Kidney glomerular epithelial cell (primary cell): Measurements from ENCODE around the gene PLXDC2.
"Not testable (repeated sequence)": the region's sequence is repeated elsewhere in the genome, so short reads cannot be mapped to it uniquely, and the experiment has no call there.

Experiments used
- DNase-seq: peaks from one replicate; lab custom pipeline; 2025; lab: John Stamatoyannopoulos, UW

PLXDC2 gene

DNA sequence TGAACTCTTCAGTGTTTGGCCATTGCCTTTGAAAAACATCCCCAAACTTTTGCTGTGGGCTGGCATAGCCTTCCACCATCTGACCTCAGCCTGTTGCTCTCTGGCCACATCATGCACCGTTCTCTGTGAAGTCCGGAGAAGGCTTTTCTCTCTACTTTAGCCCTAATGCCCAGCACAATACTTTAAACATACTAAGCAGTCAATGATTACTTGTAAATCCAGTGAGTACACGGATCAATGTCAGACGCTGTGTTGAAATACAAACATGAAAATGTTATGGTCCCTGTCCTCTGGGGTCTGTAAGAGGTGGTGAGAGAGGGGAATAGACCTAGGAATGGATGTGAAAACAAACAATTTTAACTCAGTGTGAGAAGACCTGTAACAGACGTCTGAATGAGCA lies 297.9 kb downstream of the PLXDC2 start:
- DNase-seq = no peak

DNA sequence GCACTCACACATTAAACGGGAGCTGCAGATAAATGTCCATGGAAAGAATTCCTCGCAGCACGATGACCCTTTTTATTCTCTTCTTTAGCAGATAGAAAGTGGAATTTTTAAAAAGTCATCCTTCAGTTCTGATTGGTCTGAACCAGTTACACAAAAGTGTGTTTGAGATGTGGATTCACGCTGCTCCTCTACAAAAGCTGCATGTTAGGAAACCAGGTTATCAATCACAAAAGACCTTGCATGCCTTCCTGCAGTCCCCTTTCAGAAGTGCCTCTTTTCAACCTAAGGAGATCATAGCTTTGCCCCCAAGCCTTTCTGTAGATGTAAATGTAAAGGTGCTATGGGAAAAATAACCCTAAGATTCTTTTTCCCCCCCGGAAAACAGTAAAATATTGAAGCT lies 299.7 kb downstream of the PLXDC2 start:
- no peak for DNase-seq

DNA sequence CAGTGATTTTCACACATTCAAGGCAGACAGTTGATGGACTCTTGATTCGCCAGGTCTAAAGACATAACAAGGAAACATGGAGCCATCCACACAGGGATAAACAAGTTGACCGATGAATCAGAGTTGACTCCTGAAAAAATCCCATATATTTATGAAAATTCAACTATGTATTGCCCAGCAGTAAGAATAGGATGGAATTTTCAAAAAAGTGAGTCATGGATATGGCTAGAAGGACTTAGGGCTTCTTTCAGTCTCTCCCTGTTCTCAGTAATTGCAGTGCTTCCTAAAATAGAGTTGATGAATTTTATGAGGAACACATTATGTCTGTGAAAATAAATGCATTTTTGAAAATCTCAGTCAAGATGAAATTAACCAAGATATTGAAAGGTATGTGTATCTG lies 301.2 kb downstream of the PLXDC2 start:
- DNase-seq = no peak

DNA sequence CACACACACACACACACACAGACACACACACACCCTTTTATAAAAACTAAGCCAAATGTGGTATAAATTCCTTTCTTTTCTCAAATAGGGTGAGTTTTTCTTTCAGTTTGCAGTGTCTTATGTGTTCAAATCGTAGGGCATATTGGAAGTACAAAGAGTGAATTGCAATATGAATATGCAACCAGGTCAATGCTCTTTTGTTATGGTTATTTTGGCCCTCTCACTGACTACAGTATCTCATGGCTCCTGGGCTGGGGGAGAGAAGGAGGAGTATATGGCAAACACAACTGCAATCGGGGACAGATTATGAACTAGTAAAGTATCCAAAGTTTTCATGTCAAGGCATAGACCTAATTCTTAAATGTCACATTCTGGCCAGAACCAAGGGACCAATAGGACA lies 301.9 kb downstream of the PLXDC2 start:
- DNase-seq = no peak

DNA sequence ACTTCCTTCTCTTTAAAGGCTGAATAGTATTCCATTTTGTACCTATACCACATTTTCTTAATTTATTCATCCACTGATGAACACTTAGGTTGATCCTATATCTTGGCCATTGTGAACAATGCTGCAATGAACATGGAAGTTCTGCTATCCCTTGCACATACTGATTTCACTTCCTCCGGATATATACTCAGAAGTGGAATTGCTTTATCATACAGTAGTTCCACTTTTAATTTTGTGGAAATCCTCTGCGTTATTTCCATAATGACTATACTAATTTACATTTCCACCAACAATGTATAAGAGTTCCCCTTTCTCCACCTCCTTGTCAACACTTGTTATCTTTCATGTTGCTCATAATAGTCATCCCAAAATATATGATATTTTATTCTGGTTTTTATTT lies 312.6 kb downstream of the PLXDC2 start:
- DNase-seq = no peak

DNA sequence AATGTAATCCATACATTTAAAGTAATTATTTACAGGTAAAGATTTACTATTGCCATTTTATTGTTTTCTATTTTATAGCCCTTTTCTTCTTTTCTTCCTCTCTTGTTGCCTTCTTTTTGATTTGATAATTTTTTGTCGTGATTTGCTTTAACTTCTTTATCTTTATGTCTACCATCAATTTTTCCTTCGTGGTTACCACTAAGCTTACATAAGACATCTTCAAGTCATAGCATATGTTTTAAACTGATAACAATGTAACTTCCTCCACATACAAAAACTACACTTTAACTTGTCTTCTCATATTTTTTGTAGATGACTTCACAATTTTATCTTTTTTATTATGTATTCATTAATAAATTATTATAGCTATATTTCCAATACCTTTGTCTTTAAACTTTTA lies 316.6 kb downstream of the PLXDC2 start:
- no peak for DNase-seq

DNA sequence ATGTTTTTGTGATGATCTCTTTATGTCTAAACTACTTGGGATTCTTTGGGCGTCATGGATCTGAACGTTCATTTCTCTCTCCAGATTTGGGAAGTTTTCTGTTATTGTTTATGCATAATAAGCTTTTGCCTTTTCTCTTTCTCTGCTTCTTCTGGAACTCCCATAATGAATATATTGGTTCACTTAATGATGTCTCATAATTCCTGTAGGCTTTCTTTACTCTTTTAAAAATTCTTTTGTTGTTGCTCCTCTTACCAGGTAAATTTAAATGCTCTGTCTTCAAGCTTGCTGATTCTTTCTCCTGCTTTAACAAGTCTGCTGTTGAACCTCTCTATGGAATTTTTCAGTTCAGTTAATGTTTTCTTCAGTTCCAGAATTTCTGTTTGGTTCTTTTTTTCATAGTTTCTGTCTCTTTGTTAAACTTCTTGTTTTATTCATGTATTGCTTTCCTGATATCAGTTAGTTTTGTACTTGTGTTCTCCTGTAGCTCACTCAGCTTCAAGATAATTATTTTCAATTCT lies 317.5 kb downstream of the PLXDC2 start:
- DNase-seq = no peak

DNA sequence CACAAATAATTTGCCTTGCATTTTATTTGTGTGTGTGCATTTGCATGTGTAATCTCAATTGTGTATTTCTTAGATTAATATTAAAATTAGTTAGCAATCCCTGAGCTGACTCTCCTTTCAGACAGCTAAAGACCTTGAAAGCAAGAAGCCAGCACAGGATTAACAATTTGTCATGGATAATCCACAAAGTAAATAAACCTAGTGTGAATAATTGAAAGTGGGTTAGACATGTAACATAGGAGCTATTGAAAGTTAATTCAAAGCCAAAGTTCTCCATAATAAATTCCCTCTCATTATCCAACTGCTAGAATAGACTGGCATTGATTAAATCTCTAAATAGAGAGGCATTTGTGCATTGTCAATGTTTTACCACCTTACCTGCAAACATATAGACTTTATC lies 326.1 kb downstream of the PLXDC2 start:
- DNase-seq = no peak

DNA sequence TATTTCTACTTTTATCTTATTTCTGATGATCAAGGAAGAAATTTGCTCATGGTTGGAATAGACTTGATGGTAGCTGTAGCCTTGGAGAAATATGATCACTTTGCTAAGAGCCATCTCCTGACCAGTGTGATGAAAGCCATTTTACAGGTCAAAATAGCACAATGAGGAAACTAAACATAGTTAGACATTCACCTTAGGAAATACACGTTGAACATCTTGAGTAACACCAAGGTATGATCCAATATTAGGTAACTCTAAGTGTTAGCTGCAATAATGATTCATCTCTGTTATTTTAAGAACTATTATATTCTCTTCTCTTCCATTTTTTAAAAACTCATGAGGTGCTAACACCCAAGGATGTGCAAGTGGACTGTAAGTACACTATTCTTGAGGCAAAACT lies 328.0 kb downstream of the PLXDC2 start:
- no peak for DNase-seq

DNA sequence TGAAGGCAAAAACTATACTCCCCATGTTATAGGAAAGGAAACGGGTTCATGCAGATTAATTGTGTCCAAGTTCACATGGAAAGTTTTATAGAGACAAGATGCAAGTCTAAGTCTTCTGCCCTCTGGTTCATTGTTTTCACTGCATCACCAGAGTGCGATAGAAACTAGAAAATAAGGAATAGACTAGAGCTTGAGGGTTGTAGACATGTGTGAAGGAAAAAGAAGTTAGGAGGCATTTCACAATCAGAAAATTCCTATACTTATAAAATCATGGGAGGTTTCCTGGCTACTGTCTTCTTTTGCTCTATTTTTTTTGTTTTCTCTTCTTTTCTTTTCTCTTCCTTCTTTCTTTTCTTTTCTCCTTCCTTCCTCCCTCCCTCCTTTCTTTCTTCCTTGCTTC lies 329.8 kb downstream of the PLXDC2 start:
- DNase-seq = no peak

DNA sequence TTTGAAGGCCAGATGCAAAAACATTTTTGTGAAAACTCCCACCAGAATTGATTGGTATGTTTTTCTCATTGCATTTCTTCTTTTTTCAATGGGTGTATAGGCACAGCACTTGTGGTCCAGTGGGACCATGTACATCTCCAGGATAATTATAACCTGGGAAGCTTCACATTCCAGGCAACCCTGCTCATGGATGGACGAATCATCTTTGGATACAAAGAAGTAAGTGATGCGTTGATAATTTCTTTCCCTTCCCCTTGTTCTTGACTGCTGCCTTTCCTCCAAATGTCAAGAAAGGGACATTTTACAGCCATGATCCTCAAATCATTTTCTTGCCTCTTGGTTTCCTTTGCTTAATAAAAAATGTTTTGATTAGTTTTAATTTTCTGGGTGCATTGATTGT lies 331.5 kb downstream of the PLXDC2 start:
- DNase-seq = peak; percentile 20

DNA sequence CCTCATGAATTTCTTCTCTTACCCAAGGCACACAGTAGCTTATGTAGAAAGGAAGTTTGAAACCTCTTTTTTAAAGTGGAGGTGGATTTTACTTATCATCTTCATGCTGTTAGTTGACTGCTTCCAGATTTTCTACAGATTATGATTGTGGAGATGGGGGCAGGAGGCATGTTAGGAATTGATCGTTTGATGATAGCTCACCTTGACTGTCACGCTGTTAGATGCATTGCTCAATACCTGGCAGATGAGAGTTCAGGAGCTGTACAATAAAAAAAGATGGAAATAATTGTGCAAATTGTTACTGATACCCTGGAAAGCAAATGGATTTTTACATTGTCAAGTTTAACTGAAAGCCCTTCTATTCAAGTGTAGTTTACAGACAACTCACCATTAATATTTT lies 340.3 kb downstream of the PLXDC2 start:
- DNase-seq = no peak

DNA sequence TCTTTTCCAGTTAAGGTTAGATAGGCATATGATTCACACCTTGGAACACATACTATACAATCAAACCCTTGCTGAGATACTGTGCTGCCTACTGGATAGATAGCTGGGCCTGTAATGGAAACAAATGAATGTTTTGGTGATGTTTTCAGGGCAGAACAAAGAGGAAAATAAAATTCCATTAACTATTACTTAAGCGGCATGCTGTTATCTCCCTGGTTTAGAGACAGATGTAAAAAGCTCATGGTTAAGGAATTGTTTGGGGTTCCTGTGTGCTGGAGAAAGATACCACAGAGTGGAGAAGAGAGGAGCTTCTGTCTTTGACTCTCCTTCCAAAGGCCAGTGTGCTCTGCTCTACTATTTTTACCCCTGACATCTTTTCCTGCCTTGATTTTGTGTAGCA lies 341.1 kb downstream of the PLXDC2 start:
- DNase-seq = no peak

DNA sequence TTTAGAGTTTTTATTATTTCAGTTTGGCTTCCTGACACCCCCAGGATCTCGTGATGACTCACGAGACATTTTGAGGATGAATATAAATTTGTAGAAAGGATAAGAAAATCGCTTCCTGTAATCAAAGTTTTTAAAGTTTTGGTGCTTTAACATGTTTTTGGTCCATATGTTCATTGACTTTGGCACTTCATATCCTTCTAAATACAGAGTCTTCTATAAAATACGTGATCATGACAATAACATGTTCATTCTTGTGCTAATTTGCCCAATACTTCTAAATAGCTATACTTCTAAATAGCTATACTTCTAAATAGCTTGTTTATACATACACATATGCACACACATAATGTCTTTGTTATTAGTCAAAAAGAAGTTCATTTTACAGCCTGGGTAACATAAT lies 341.9 kb downstream of the PLXDC2 start:
- no peak for DNase-seq

DNA sequence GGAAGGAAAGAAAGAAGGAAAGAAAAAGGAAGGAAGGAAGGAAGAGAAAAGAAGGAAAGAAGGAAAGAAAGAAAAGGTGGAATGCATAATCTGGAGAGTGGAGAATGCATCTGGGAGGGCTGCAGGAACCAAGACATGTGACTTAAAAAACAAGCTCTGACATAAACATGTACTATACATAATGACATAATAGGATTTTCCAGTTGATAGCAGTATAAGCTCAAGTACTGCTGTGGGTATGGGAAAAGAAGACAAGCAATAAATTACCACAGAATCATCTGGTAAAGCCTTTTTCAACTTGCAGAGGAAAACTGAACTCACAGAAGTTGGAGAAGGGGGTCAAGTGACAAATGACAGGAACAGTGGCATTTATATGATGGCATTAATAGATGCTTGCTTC lies 345.9 kb downstream of the PLXDC2 start:
- no peak for DNase-seq

DNA sequence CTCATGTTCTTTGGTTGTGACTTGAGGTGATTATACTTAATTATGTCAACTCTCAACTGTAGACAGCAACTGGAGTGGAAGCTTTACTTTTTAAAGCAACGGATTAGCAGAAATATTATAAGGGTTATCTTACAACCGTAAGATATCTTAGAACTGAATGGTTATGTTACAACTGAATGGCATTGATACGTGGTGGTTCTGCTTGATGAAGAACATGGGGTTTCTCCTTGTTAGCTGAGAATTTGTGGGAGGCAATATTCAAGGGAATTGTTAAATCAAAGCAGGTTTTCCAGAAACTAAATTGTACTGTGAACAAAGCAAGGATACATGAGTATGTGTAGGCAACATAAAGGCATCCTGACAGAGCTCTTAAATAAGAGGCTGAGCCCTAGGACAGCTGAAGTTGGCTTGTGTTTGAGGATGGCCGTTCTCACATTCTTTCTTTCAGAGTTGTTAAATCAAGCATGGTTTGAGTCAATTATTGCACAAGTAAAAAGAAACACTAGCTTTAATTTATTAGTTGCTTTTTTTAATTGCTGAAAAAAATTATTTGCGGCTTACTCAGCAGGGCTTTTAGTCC lies 350.0 kb downstream of the PLXDC2 start:
- DNase-seq = no peak

DNA sequence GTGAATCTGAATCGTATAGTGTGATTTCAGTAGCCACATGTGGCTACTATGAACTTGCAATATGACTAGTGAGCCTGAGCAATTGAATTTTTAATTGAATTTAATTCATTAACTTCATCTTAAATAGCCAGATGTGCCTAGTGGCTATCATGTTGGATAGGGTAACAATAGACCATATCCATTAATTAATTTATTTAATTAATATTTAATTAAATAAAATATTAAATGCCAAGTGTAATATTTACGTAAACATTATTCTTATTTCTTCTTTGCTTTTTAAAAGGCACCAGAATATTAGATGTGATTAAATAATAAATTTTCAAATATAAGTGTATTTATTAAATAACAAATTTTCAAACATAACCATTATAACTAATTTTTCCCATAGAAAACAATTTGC lies 354.4 kb downstream of the PLXDC2 start:
- DNase-seq = no peak

DNA sequence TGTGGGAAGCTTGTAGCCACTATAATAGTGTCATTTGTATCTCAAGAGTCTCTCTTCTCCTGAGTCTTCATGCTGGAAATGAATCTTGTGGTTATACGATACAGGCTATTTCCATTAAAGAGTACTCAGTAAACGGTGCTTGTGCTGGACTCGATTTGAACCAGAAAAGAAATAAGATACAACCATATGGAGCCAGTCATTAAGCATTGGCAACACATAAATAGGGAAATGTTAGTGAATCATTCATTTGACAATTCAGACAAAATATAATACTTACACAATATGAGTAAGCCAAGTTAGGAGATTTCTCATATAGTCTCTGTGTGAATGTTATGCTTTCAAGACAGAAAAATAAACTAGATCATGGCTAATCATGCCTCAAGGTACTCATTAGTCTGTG lies 356.8 kb downstream of the PLXDC2 start:
- DNase-seq = no peak

DNA sequence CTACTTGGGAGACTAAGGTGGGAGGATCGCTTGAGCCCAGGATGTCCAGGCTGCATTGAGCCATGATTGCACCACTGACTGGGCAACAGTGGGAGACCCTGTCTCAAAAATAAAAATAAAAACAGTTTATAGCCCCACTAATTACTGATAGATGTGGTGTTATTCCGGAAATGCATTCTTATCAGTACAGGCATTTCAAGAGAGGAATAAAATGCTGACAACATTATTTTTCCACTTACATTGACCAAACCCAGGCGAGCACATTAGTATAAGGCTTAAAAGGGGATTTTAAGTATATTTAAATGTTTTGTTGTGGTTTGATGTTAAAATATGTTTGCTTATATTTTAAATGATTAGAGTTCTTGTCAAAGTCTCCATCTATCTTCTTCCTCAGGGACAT lies 359.5 kb downstream of the PLXDC2 start:
- DNase-seq = no peak

DNA sequence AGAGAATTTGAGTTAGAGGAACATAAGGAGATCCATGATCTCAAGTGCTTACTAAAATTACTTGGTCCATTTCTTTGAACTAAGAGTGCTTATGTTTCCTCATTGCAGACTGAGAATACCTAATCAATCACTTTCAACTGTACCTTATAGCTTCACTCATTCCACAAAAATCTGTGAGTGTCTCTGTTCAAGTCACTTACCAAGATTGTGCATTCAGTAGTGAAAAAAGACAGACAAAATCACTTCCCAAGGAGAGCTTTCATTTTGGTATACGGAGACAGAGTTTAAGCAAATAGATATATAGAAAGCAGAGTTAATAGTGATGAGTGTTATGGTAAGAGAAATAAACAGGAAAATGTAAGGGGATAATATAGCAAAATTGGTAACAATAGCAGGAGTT lies 364.5 kb downstream of the PLXDC2 start:
- no peak for DNase-seq

DNA sequence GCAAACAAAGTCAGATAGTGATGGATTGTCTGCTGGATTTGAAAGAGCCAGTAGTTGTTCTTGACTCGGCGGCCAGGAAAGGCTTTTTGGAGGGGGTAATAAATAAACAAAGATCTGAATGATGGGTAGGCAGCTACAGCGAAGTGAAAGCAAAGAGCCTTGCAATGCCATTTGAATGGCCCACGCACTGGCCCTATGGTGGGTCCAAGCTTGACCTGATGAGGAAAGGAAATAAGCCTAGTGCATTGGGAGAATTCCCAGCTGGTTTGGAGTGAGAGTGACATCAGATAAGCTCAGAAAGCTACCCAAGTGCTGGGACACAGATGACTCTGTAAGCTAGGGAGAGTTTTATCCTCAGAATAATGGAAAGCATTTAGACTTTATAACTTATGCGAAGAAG lies 365.2 kb downstream of the PLXDC2 start:
- no peak for DNase-seq

DNA sequence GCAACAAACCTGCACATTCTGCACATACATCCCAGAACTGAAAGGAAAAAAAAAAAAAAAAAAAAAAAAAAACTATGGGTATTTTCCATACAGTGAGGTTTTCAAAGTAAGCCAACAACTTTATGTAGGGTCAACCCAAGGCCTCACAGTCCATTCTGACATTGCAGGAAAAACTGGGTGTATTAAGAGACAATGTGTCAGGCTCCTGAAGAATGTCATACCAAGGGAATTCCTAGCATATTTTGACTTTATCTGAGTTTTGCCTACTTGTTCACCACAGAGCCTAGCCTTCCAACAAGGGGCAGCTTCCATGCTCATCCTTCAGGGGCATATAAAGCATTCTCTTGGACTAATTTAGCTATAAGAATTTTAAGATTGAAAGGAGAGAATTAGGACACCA lies 368.9 kb downstream of the PLXDC2 start:
- DNase-seq = peak; percentile 13

DNA sequence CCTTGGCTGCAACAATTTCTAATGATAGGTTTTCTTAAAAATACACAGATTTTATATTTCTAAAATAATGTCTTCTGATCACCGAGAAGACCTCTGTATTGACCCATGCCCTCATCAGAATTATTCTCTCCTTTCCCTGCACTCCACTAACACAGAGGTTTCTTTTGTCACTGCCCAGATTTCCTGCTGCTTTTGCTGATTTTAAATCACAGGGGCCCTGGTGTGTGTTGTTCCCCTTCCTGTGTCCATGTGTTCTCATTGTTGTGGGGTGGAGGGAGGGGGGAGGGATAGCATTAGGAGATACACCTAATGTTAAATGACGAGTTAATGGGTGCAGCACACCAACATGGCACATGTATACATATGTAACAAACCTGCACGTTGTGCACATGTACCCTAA lies 375.2 kb downstream of the PLXDC2 start:
- not testable (repeated sequence) for DNase-seq

DNA sequence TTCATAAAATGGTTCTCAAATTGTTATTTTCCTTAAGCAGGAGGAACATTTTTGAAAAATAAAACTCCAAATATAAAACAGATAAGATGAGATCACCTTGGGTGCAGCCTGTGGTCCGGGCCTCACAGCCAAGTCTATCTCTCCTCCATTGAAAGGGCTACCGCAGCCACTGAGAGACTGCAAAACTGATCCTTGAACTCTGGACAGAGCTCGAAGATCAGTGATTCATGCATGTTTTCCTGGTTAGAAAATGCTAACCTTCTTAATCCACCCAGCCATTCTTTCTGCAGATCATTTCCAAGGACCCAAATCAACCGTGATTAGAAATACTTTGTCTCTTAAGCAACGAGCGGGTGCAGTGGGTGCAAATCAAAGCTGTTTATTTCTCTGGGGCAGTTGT lies 378.8 kb downstream of the PLXDC2 start:
- DNase-seq = no peak

DNA sequence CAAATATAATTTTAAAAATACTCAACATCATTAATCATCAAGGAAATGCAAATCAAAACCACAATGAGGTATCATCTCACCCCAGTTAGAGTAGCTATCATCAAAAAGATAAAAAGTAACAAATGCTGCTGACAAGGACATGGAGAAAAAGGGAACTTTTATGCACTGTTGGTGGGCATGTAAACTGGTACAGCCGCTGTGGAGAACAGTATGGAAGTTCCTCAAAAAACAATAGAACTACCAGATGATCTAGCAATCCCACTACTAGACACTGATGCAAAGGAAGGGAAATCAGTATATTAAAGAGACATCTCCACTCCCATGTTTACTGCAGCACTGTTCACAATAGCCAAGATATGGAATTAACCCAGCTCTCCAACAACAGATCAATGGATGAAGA lies 384.5 kb downstream of the PLXDC2 start:
- no peak for DNase-seq
